Activated CD4-positive, alpha-beta T cell treated with anti-CD3 and anti-CD28 coated beads, Interleukin-2, amount 10 ng/mL, durations not matched to agents 7 days and 5 days (primary cell): ENCODE measurements around the gene DNASE1L2. TPM values are rescaled to one million over a fixed set of nuclear protein-coding genes. Genes with fewer than 3 reads are reported as not detected.
"Not testable (repeated sequence)": the region's sequence is repeated elsewhere in the genome, so short reads cannot be mapped to it uniquely, and the experiment has no call there.

ENCODE experiments used
- CTCF ChIA-PET: fragments of 350-600 bp; sonication (Branson Sonifier 250); formaldehyde crosslinking; loops from one replicate; lab custom pipeline; 2021; ENCODE audit warnings: antibody characterized with exemption; lab: Charles Lee
- POLR2A ChIA-PET: fragments of 350-600 bp; sonication (Branson Sonifier 250); formaldehyde crosslinking; loops from one replicate; lab custom pipeline; 2021; ENCODE audit warnings: antibody characterized with exemption; lab: Charles Lee
- DNase-seq: peaks from one replicate; pipeline ENCODE4 v3.0.0-alpha.2; 2020
- H3K27ac Mint-ChIP-seq: one replicate; pipeline ENCODE4 v1.8.0; 2021; ENCODE audit warnings: mild to moderate bottlenecking, moderate library complexity, mixed read lengths
- H3K27me3 Mint-ChIP-seq: one replicate; pipeline ENCODE4 v1.8.0; 2021; ENCODE audit warnings: mixed read lengths
- H3K36me3 Mint-ChIP-seq: one replicate; pipeline ENCODE4 v1.8.0; 2021; ENCODE audit warnings: low read depth, mixed read lengths
- H3K4me1 Mint-ChIP-seq: one replicate; pipeline ENCODE4 v1.8.0; 2021; ENCODE audit warnings: mixed read lengths
- H3K4me3 Mint-ChIP-seq: one replicate; pipeline ENCODE4 v1.8.0; 2021; ENCODE audit warnings: mild to moderate bottlenecking, moderate library complexity, mixed read lengths
- H3K9me3 Mint-ChIP-seq: one replicate; pipeline ENCODE4 v1.8.0; 2021; ENCODE audit warnings: mixed read lengths
- total RNA-seq, 2 experiments: library from RNA; stranded (reverse); gene quantifications; one replicate each; pipeline ENCODE4 v1.2.3, GENCODE V29; 2021

Gene DNASE1L2
- total RNA-seq, 2 experiments from 2014 or later, result 2.0 to 3.4 TPM

GRCh38 chr16:2253293-2253692 lies 17.0 kb downstream of the DNASE1L2 start:
- H3K27me3 Mint-ChIP-seq, result no peaks in the 10 kb centered on the region
- CTCF ChIA-PET, result interaction anchor here (1.3 to 2.2 kb wide), 2 partner anchors 11 to 58 kb away, joined by 6 read pairs; no protein-coding TSS in a partner anchor

GRCh38 chr16:2256531-2257140 lies 20.4 kb downstream of the DNASE1L2 start:
- H3K4me3 Mint-ChIP-seq, result no peak overlapping the region
- H3K9me3 Mint-ChIP-seq, result no peaks in the 10 kb centered on the region
- ChIA-PET POLR2A (no interaction called here), CTCF (interaction anchor here (1.0 to 1.2 kb wide), 2 partner anchors 9 to 141 kb away, joined by 3 to 4 read pairs; no protein-coding TSS in a partner anchor)
- H3K36me3 Mint-ChIP-seq, result peaks cover 60% of the 10 kb centered on the region
- H3K4me1 Mint-ChIP-seq, result peaks cover 2% of the 10 kb centered on the region
- DNase-seq, result no peak
- H3K27ac Mint-ChIP-seq, result peak overlapping the region; percentile 46
- no peaks in the 10 kb centered on the region for H3K27me3 Mint-ChIP-seq

More at GRCh38 chr16:2253293-2253692, 17.0 kb downstream of the DNASE1L2 start:
- Mint-ChIP-seq H3K27ac (peak overlapping the region; percentile 65), H3K4me3 (no peak overlapping the region), H3K9me3 (no peaks in the 10 kb centered on the region), H3K4me1 (peaks cover 10% of the 10 kb centered on the region), H3K36me3 (peaks cover 41% of the 10 kb centered on the region)
- DNase-seq, result no peak
- POLR2A ChIA-PET, result interaction anchor here (0.7 kb wide), 1 partner anchor 38 kb away, joined by 8 read pairs; no protein-coding TSS in a partner anchor

GRCh38 chr16:2257726-2258125 lies 21.5 kb downstream of the DNASE1L2 start:
- DNase-seq, result no peak
- peaks cover 3% of the 10 kb centered on the region for H3K4me1 Mint-ChIP-seq
- H3K27ac Mint-ChIP-seq, result no peak overlapping the region
- ChIA-PET POLR2A (interaction anchor here (0.6 kb wide), 1 partner anchor 11 kb away, joined by 3 read pairs; no protein-coding TSS in a partner anchor), CTCF (interaction anchor here (0.6 kb wide), 1 partner anchor 539 kb away, joined by 3 read pairs; no protein-coding TSS in a partner anchor)
- H3K27me3 Mint-ChIP-seq, result no peaks in the 10 kb centered on the region
- no peaks in the 10 kb centered on the region for H3K9me3 Mint-ChIP-seq
- H3K36me3 Mint-ChIP-seq, result peaks cover 69% of the 10 kb centered on the region
- H3K4me3 Mint-ChIP-seq, result no peak overlapping the region

GRCh38 chr16:2258530-2258929 lies 22.3 kb downstream of the DNASE1L2 start:
- CTCF ChIA-PET, result interaction anchor here (0.6 kb wide), 1 partner anchor 538 kb away, joined by 3 read pairs; no protein-coding TSS in a partner anchor
- H3K4me3 Mint-ChIP-seq, H3K27me3 Mint-ChIP-seq, H3K27ac Mint-ChIP-seq, POLR2A ChIA-PET, H3K9me3 Mint-ChIP-seq, H3K4me1 Mint-ChIP-seq, DNase-seq: not testable (repeated sequence)
- peaks cover 67% of the 10 kb centered on the region for H3K36me3 Mint-ChIP-seq

- H3K4me1 Mint-ChIP-seq, result peaks cover 12% of the 10 kb centered on the region
Measured at GRCh38 chr16:2260250-2260649, 24.0 kb downstream of the DNASE1L2 start.

GRCh38 chr16:2263026-2263425 lies 26.8 kb downstream of the DNASE1L2 start:
- H3K27ac Mint-ChIP-seq, H3K27me3 Mint-ChIP-seq, H3K4me3 Mint-ChIP-seq, DNase-seq, H3K9me3 Mint-ChIP-seq: not testable (repeated sequence)
- CTCF ChIA-PET, result interaction anchor here (0.7 kb wide), 1 partner anchor 224 kb away, joined by 3 read pairs; no protein-coding TSS in a partner anchor
- POLR2A ChIA-PET, result interaction anchor here (1.3 kb wide), 1 partner anchor 12 kb away, joined by 3 read pairs; the partner anchor contains the start of gene ECI1
- Mint-ChIP-seq H3K4me1 (peaks cover 29% of the 10 kb centered on the region), H3K36me3 (peaks cover 55% of the 10 kb centered on the region)

More at GRCh38 chr16:2260250-2260649, 24.0 kb downstream of the DNASE1L2 start:
- no peaks in the 10 kb centered on the region for H3K27me3 Mint-ChIP-seq
- H3K27ac Mint-ChIP-seq, result no peak overlapping the region
- ChIA-PET POLR2A (no interaction called here), CTCF (no interaction called here)
- no peak overlapping the region for H3K4me3 Mint-ChIP-seq
- H3K9me3 Mint-ChIP-seq, result no peaks in the 10 kb centered on the region
- peaks cover 64% of the 10 kb centered on the region for H3K36me3 Mint-ChIP-seq
- DNase-seq, result no peak

- CTCF ChIA-PET, POLR2A ChIA-PET: not testable (repeated sequence)
- H3K4me3 Mint-ChIP-seq, result peak overlapping the region; percentile 87
Measured at GRCh38 chr16:2266887-2267286, 30.6 kb downstream of the DNASE1L2 start.

GRCh38 chr16:2267505-2267912 lies 31.3 kb downstream of the DNASE1L2 start:
- CTCF ChIA-PET, H3K27me3 Mint-ChIP-seq, POLR2A ChIA-PET, H3K9me3 Mint-ChIP-seq, DNase-seq: not testable (repeated sequence)
- peak overlapping the region; percentile 98 for H3K27ac Mint-ChIP-seq
- H3K4me1 Mint-ChIP-seq, result peaks cover 33% of the 10 kb centered on the region
- H3K36me3 Mint-ChIP-seq, result peaks cover 28% of the 10 kb centered on the region
- H3K4me3 Mint-ChIP-seq, result peak overlapping the region; percentile 87

More at GRCh38 chr16:2266887-2267286, 30.6 kb downstream of the DNASE1L2 start:
- Mint-ChIP-seq H3K36me3 (peaks cover 34% of the 10 kb centered on the region), H3K4me1 (peaks cover 36% of the 10 kb centered on the region), H3K27ac (peak overlapping the region; percentile 98)
- peak; percentile 31 for DNase-seq
- not testable (repeated sequence) for H3K27me3 Mint-ChIP-seq, H3K9me3 Mint-ChIP-seq

GRCh38 chr16:2267913-2268666 lies 31.8 kb downstream of the DNASE1L2 start, which contains the start of gene RNPS1:
RNPS1 (minus strand) TSS chr16:2268126; CDS start chr16:2264643, 3,483 bp downstream.
- Mint-ChIP-seq H3K27ac (peak within 1 kb of the TSS; percentile 98), H3K4me3 (peak within 1 kb of the TSS; percentile 87), H3K27me3 (no peaks in the 10 kb centered on the region), H3K4me1 (peaks cover 33% of the 10 kb centered on the region), H3K9me3 (no peaks in the 10 kb centered on the region), H3K36me3 (peaks cover 22% of the 10 kb centered on the region)
- ChIA-PET POLR2A (no interaction called here), CTCF (interaction anchor here (0.8 kb wide), 1 partner anchor 16 kb away, joined by 3 read pairs; no protein-coding TSS in a partner anchor)
- peak; percentile 96 for DNase-seq

GRCh38 chr16:2270070-2270462 lies 33.8 kb downstream of the DNASE1L2 start:
- peaks cover 19% of the 10 kb centered on the region for H3K36me3 Mint-ChIP-seq
- peaks cover 26% of the 10 kb centered on the region for H3K4me1 Mint-ChIP-seq
- H3K4me3 Mint-ChIP-seq, result peak overlapping the region; percentile 87
- POLR2A ChIA-PET, result no interaction called here
- CTCF ChIA-PET, result interaction anchor here (1.2 kb wide), 1 partner anchor 9 kb away, joined by 4 read pairs; no protein-coding TSS in a partner anchor
- H3K27me3 Mint-ChIP-seq, result no peaks in the 10 kb centered on the region
- DNase-seq, result no peak
- no peaks in the 10 kb centered on the region for H3K9me3 Mint-ChIP-seq
- H3K27ac Mint-ChIP-seq, result no peak overlapping the region

GRCh38 chr16:2270588-2271470 lies 34.6 kb downstream of the DNASE1L2 start:
- Mint-ChIP-seq H3K27ac (no peak overlapping the region), H3K36me3 (peaks cover 15% of the 10 kb centered on the region), H3K4me1 (peaks cover 20% of the 10 kb centered on the region), H3K4me3 (no peak overlapping the region), H3K9me3 (no peaks in the 10 kb centered on the region), H3K27me3 (no peaks in the 10 kb centered on the region)
- ChIA-PET CTCF (interaction anchor here (1.2 kb wide), 1 partner anchor 8 kb away, joined by 4 read pairs; no protein-coding TSS in a partner anchor), POLR2A (no interaction called here)
- no peak for DNase-seq
